HG03097 (cell line): Measurements from ENCODE around the gene CNIH3.
"Not testable (repeated sequence)": the region's sequence is repeated elsewhere in the genome, so short reads cannot be mapped to it uniquely, and the experiment has no call there.

Experiments used
- ATAC-seq: cut with Tn5 transposase; IDR thresholded peaks from one replicate; pipeline ENCODE4 v1.9.1; 2021; ENCODE audit not compliant: unreplicated experiment, low FRiP score

The CNIH3 gene

GRCh38 chr1:224615861-224616755, at the start of gene CNIH3:
CNIH3 (plus strand) TSS chr1:224616317; CDS start chr1:224617175, 858 bp downstream.
- no peak for ATAC-seq

GRCh38 chr1:224566492-224566891, 49.6 kb upstream of the CNIH3 start:
- not testable (repeated sequence) for ATAC-seq

- no peak for ATAC-seq
These were observed 46.8 kb upstream of the CNIH3 start for GRCh38 chr1:224569276-224569675.

GRCh38 chr1:224571975-224572374, 44.1 kb upstream of the CNIH3 start:
- not testable (repeated sequence) for ATAC-seq

GRCh38 chr1:224579526-224579925, 36.6 kb upstream of the CNIH3 start:
- no peak for ATAC-seq

- no peak for ATAC-seq
These were observed 36.1 kb upstream of the CNIH3 start for GRCh38 chr1:224580006-224580405.

- ATAC-seq = no peak
These were observed 34.1 kb upstream of the CNIH3 start for GRCh38 chr1:224582041-224582440.

GRCh38 chr1:224583774-224584173, 32.3 kb upstream of the CNIH3 start:
- no peak for ATAC-seq

GRCh38 chr1:224585051-224585450, 31.1 kb upstream of the CNIH3 start:
- ATAC-seq = no peak

GRCh38 chr1:224587051-224587450, 29.1 kb upstream of the CNIH3 start:
- no peak for ATAC-seq

GRCh38 chr1:224588515-224588914, 27.6 kb upstream of the CNIH3 start:
- ATAC-seq = no peak

GRCh38 chr1:224589006-224589405, 27.1 kb upstream of the CNIH3 start:
- no peak for ATAC-seq

- ATAC-seq = no peak
These were observed 24.8 kb upstream of the CNIH3 start for GRCh38 chr1:224591326-224591725.

- ATAC-seq = no peak
These were observed 23.2 kb upstream of the CNIH3 start for GRCh38 chr1:224592636-224593582.

- no peak for ATAC-seq
These were observed 21.8 kb upstream of the CNIH3 start for GRCh38 chr1:224594360-224594759.

- no peak for ATAC-seq
These were observed 21.3 kb upstream of the CNIH3 start for GRCh38 chr1:224594851-224595250.

GRCh38 chr1:224605482-224606181, 10.5 kb upstream of the CNIH3 start:
- no peak for ATAC-seq

GRCh38 chr1:224607188-224608148, 8.6 kb upstream of the CNIH3 start:
- ATAC-seq = no peak

- no peak for ATAC-seq
These were observed 6.8 kb upstream of the CNIH3 start for GRCh38 chr1:224609333-224609732.

GRCh38 chr1:224612246-224612645, 3.9 kb upstream of the CNIH3 start:
- no peak for ATAC-seq
